Left renal cortex interstitium (tissue), 4 donors: ENCODE measurements around the gene GPR137. TPM values are rescaled to one million over a fixed set of nuclear protein-coding genes. Genes with fewer than 3 reads are reported as not detected.
A peak's percentile ranks its signal among the peaks of the same experiment; 100 is the strongest.
"Not testable (repeated sequence)": the region's sequence is repeated elsewhere in the genome, so short reads cannot be mapped to it uniquely, and the experiment has no call there.

Experiments
- DNase-seq, 4 donors: peaks; one replicate each; pipeline ENCODE4 v3.0.0-alpha.2; 2013; ENCODE audit warnings: low read depth in 4 of 4, low spot score in 2 of 4, missing footprints in 1 of 4
- polyA plus RNA-seq, 4 donors: library from polyadenylated mRNA; unstranded; fragments of 120-200 nt; gene quantifications; one replicate each; pipeline ENCODE4 v1.2.1, GENCODE V29; 2013; ENCODE audit not compliant: insufficient read length in 4 of 4

GPR137 gene
- polyA plus RNA-seq, 4 donors: 25.6 to 52.9 (median 40.4) TPM

DNA sequence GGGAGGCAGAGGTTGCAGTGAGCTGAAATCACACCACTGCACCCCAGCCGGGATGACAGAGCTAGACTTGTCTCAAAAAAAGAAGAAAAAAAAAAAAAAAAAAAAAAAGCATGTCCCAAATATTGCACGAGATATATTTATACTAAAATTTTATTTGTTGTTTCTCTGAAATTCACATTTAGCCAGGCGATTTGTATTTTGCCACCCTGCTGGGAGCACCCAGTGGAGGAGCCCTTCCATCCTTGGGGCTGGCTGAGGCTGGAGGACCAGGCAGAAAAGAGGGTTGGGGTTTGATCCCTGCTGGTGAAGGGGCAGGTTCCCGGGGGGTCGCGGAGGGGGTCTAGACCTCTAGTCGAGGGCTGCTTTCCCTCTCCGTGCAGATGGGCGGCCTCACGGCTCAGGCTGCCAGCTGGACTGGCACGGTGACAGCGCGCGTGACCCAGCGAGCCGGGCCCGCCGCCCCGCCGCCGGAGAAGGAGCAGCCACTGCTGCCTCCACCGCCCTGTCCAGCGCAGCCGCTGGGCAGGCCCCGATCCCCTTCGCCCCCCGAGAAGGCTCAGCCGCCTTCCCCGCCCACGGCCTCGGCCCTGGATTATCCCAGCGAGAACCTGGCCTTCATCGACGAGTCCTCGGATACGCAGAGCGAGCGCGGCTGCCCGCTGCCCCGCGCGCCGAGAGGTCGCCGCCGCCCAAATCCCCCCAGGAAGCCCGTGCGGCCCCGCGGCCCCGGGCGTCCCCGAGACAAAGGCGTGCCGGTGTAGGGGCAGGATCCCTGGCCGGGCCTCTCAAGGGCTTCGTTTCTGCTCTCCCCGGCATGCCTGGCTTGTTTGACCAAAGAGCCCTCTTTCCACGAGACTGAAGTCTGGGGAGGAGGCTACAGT is 13.6 kb downstream of the GPR137 start:
- DNase-seq: no peak

GRCh38 chr11:64299847-64300648 is 14.4 kb downstream of the GPR137 start, which contains the start of gene CATSPERZ:
Gene CATSPERZ (plus strand): TSS chr11:64300358. CDS start chr11:64300411, 53 bp downstream.
- no peak for DNase-seq

- no peak for DNase-seq
Observed at GRCh38 chr11:64303109-64304031, 17.7 kb downstream of the GPR137 start.

DNA sequence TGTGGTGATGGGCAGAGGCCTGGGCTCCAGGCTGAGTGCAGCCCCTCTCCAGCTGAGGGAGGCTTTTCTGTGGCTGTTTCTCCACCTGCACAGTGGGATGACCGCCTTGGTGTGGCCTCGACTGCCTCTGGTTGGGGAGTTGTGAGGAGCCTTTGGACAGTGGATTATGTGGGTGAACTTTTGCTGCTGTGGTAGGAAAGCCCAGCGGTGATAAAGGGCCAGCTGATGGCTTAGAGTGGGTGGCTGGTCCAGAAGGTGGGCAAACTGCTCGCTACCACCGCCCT is 18.3 kb downstream of the GPR137 start:
- DNase-seq: no peak

GRCh38 chr11:64304316-64305072 is 18.8 kb downstream of the GPR137 start:
- DNase-seq: peak in 2 of 4 donors; percentile 69 to 79

DNA sequence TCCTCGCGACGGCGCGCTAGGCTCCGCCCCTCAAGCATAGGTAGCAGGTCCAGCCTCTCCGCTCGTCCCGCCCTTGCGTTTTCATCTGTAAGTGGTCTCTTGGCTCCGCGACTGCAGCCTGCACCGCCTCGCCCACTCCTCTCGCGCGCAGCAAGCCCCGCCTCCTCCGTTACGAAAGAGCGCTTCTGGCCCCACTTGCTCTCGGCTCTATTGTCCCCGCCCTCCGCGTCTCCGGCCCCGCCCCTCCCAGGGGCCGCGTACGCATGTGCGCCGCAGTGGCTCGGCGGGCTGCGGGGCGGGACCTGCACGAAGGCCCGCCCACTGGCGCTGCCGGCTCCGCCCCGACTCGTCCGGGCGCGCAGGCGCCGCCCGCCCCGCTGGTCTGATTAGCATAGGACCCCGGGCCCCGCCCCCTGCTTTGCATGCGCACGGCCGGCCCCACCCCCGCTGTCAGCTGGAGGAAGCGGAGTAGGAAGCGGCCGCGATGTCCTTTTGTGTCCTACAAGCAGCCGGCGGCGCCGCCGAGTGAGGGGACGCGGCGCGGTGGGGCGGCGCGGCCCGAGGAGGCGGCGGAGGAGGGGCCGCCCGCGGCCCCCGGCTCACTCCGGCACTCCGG is 19.5 kb downstream of the GPR137 start, which contains the start of gene ESRRA:
Gene ESRRA (plus strand): TSS at position 450 of the 616 bp plus-strand sequence. CDS start 1,656 bp downstream, outside the sequence.
- DNase-seq: peak; percentile 90 to 96 (median 94)

DNA sequence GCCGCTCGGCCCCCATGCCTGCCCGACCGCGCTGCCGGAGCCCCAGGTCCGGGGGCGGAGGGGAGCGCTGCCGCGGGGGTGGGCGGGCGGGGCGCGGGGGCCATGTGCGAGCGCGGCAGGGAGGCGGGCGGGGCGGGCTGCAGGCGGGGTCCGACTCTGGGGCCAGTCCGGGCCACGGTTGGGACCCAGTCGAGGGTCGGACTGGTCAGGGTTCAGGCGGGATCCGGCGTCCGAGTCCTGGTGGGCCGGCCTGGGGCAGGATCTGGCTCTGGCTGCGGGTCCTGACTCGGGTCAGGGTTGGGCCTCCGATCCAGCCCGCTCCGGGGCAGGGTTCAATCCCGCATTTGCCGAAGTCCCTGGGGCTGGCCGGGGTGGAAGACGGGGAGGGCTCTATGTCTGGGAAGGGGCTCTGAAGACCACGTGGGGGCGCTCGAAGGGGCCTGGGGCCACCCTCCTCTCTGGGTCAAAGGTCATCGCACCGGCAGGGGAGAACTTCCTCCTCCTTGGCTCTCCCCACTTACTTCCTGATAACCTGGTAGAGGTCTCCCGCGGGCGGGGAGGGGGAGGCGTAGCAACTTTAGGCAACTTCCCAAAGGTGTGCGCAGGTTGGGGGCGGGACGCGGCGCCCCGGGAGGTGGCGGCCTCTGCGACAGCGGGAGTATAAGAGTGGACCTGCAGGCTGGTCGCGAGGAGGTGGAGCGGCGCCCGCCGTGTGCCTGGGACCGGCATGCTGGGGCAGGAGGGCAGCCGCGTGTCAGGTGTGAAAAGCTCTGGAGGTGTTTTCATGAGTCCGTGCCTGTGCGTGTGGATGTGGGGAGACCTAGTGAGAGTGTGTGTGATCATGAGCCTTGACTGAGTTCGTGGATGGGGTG is 20.3 kb downstream of the GPR137 start:
- no peak for DNase-seq

DNA sequence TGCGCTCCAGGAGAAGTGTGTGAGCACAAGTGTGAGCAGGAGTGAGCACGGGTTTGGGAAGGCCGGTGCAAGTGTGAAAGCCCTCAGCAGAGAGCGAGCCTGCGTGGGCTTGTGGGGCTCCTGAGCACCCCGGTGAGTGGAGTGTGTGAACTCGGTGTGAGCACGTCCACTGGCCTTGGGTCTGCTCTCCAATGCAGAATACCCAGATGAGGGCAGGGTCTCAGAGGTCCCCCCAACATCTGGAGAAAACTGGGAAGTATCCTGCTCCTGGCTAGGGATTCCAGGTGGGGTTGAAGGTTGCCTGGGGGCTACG is 20.9 kb downstream of the GPR137 start:
- DNase-seq: no peak

- no peak for DNase-seq
Observed at GRCh38 chr11:64306876-64307622, 21.4 kb downstream of the GPR137 start.

DNA sequence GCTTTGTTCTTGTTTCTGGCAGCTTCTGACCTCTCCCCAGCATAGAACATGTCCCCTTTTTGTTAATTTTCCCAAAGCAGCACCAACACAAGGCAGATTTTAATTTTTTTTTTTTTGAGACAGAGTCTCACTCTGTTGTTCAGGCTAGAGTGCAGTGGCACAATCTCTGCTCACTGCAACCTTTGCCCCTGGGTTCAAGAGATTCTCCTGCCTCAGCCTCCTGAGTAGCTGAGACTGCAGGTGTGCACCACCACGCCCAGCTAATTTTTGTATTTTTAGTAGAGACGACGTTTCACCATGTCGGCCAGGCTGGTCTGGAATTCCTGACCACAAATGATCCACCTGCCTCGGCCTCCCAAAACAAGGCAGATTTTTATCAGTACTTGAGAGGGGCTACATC is 22.1 kb downstream of the GPR137 start:
- not testable (repeated sequence) for DNase-seq

DNA sequence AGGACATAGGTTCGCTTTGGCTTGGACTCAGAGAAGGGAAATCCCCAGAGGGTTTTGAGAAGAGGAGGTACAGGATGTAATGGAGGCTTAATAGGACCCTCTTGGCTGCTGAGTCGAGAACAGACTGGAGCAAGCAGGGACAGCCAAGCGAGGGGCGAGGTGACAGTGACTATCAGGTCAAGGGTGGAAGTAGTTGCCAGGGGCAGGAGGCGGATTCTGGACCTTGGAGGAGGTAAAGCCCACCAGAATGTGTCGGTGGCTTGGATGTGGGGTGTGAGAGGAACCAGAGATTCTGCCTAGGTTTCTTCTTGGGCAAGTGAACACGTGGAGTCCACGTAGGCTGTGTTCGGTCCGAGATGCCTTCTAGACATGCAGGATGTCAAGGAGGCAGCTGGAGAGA is 27.3 kb downstream of the GPR137 start:
- no peak for DNase-seq

DNA sequence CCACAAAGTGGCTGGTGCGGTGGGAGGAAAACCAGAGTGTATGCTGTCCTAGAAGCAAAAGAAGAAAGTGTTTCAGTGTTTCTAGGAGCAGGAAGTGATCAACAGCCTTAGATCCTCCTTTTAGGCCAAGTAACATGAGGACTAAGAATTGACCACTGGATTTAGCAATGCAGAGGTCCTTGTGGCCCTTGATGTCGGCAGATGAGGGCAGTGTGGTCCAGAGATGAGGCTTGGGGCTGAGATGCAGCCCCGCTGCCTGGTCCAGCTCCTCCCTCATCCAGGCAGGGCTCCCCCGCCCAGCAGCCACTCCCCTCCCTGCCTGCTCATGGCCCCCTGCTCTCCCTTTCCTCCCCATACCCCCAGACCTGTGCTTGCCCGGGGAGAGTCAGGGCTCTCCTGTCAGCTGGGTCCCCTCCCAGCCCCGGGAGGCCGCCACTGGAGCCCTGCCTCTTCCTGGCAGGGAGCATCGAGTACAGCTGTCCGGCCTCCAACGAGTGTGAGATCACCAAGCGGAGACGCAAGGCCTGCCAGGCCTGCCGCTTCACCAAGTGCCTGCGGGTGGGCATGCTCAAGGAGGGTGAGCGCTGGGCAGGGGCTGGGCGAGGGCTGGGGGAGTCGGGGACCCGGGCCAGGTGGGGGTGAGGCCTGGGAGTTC is 28.0 kb downstream of the GPR137 start:
- DNase-seq: no peak

- DNase-seq: no peak
Observed at GRCh38 chr11:64314146-64314804, 28.6 kb downstream of the GPR137 start.

GRCh38 chr11:64314805-64315561 is 29.3 kb downstream of the GPR137 start:
- DNase-seq: no peak

DNA sequence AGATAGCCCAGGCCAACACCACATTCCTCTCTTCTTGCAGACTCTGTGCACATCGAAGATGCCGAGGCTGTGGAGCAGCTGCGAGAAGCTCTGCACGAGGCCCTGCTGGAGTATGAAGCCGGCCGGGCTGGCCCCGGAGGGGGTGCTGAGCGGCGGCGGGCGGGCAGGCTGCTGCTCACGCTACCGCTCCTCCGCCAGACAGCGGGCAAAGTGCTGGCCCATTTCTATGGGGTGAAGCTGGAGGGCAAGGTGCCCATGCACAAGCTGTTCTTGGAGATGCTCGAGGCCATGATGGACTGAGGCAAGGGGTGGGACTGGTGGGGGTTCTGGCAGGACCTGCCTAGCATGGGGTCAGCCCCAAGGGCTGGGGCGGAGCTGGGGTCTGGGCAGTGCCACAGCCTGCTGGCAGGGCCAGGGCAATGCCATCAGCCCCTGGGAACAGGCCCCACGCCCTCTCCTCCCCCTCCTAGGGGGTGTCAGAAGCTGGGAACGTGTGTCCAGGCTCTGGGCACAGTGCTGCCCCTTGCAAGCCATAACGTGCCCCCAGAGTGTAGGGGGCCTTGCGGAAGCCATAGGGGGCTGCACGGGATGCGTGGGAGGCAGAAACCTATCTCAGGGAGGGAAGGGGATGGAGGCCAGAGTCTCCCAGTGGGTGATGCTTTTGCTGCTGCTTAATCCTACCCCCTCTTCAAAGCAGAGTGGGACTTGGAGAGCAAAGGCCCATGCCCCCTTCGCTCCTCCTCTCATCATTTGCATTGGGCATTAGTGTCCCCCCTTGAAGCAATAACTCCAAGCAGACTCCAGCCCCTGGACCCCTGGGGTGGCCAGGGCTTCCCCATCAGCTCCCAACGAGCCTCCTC is 30.2 kb downstream of the GPR137 start:
- DNase-seq: not testable (repeated sequence)
